ENCODE results near the gene CMTM4. TPM values are rescaled to one million over a fixed set of nuclear protein-coding genes. Genes with fewer than 3 reads are reported as not detected.

The CMTM4 gene
- total and polyA plus RNA-seq, 2 donors (not counting 1 experiment from before 2014, with no cell fraction given) = 0.06 to 0.59 TPM

GRCh38 chr16:66695471-66695934, 1.0 kb downstream of the CMTM4 start:
- POLR2A ChIA-PET = interaction anchor here (0.6 kb wide), 1 partner anchor 172 kb away, joined by 3 read pairs; no protein-coding TSS in a partner anchor
- Histone ChIP-seq H4K20me1 (ENCODE audit: control insufficient read depth, insufficient read depth, low read length, poor library complexity, severe bottlenecking) (no peaks in the 10 kb centered on the region), H3K4me1 (ENCODE audit: control insufficient read depth in 2 of 2, insufficient read depth in 2 of 2, low read length in 2 of 2) (peaks cover 15 to 17% of the 10 kb centered on the region in 2 donors), H3K36me3 (replicated peaks in 1 of 2; ENCODE audit: control extremely low read depth in 1 of 2, control insufficient read depth in 1 of 2, extremely low read depth in 1 of 2, insufficient read depth in 2 of 2, low read length in 1 of 2) (no peaks in the 10 kb centered on the region), H3K79me2 (ENCODE audit: control insufficient read depth, insufficient read depth, low read length) (no peaks in the 10 kb centered on the region), H3K4me3 (ENCODE audit: control extremely low read depth in 1 of 5, extremely low read depth in 1 of 5, insufficient read depth in 1 of 5, low read depth in 2 of 5, low read length in 4 of 5) (peak overlapping the region; percentile 25 to 67 (median 57)), H3K9me3 (ENCODE audit: control extremely low read depth in 1 of 3, control insufficient read depth in 2 of 3, insufficient read depth in 1 of 3, low read length in 2 of 3) (peaks cover 0 to 5% (median 0%) of the 10 kb centered on the region in 3 donors), H3K9ac (ENCODE audit: low read length) (peak overlapping the region; percentile 64), H2AFZ (ENCODE audit: insufficient read depth, low read depth, low read length, poor library complexity, severe bottlenecking) (peak overlapping the region; percentile 97), H3K27me3 (replicated peaks in 1 of 4; ENCODE audit: control extremely low read depth in 1 of 4, control insufficient read depth in 3 of 4, insufficient read depth in 4 of 4, low read length in 3 of 4) (peaks cover 0 to 62% (median 38%) of the 10 kb centered on the region in 4 experiments), H3K4me2 (replicated peaks; ENCODE audit: low read depth, low read length, poor library complexity, severe bottlenecking) (peak overlapping the region; percentile 99), H3K27ac (ENCODE audit: low read length in 2 of 2) (no peak overlapping the region)
- Mint-ChIP-seq H3K4me1 (peaks cover 16% of the 10 kb centered on the region), H3K9me3 (ENCODE audit: insufficient read depth) (no peaks in the 10 kb centered on the region), H3K27ac (no peak overlapping the region), H3K4me3 (peak overlapping the region; percentile 85), H3K27me3 (peaks cover 42% of the 10 kb centered on the region)
- 29% methylated on average over 8 of the region's 8 CpGs for WGBS (ENCODE audit: insufficient coverage)
- ATAC-seq (ENCODE audit: low read depth) (no peak), DNase-seq (peak; percentile 41)
- CTCF ChIA-PET = interaction anchor here (0.7 kb wide), 1 partner anchor 172 kb away, joined by 3 read pairs; no protein-coding TSS in a partner anchor
- TF ChIP-seq EZH2 (IDR thresholded peaks at IDR 0.05; ENCODE audit: borderline replicate concordance, insufficient read depth, low read depth, low read length, poor library complexity, severe bottlenecking) = no peak
- no peak for TF ChIP-seq CTCF (IDR thresholded peaks at IDR 0.05)
- intact Hi-C loops (cut with micrococcal nuclease) = loop anchor here (5.0 kb wide), 1 partner anchor 88 kb away; no protein-coding TSS in a partner anchor

- TF ChIP-seq CTCF (IDR thresholded peaks at IDR 0.05) = no peak
- TF ChIP-seq EZH2 (IDR thresholded peaks at IDR 0.05; ENCODE audit: borderline replicate concordance, insufficient read depth, low read depth, low read length, poor library complexity, severe bottlenecking) = no peak
- Histone ChIP-seq H3K27me3 (replicated peaks in 1 of 4; ENCODE audit: control extremely low read depth in 1 of 4, control insufficient read depth in 3 of 4, insufficient read depth in 4 of 4, low read length in 3 of 4) (peaks cover 0 to 59% (median 38%) of the 10 kb centered on the region in 4 experiments), H3K36me3 (replicated peaks in 1 of 2; ENCODE audit: control extremely low read depth in 1 of 2, control insufficient read depth in 1 of 2, extremely low read depth in 1 of 2, insufficient read depth in 2 of 2, low read length in 1 of 2) (no peaks in the 10 kb centered on the region), H3K4me2 (replicated peaks; ENCODE audit: low read depth, low read length, poor library complexity, severe bottlenecking) (no peak overlapping the region), H2AFZ (ENCODE audit: insufficient read depth, low read depth, low read length, poor library complexity, severe bottlenecking) (no peak overlapping the region), H3K9me3 (ENCODE audit: control extremely low read depth in 1 of 3, control insufficient read depth in 2 of 3, insufficient read depth in 1 of 3, low read length in 2 of 3) (peaks cover 0 to 5% (median 0%) of the 10 kb centered on the region in 3 donors), H3K27ac (ENCODE audit: low read length in 2 of 2) (no peak overlapping the region), H3K4me3 (ENCODE audit: control extremely low read depth in 1 of 5, extremely low read depth in 1 of 5, insufficient read depth in 1 of 5, low read depth in 2 of 5, low read length in 4 of 5) (no peak overlapping the region), H3K4me1 (ENCODE audit: control insufficient read depth in 2 of 2, insufficient read depth in 2 of 2, low read length in 2 of 2) (peaks cover 15 to 17% of the 10 kb centered on the region in 2 donors), H4K20me1 (ENCODE audit: control insufficient read depth, insufficient read depth, low read length, poor library complexity, severe bottlenecking) (no peaks in the 10 kb centered on the region), H3K9ac (ENCODE audit: low read length) (no peak overlapping the region), H3K79me2 (ENCODE audit: control insufficient read depth, insufficient read depth, low read length) (no peaks in the 10 kb centered on the region)
- Mint-ChIP-seq H3K27me3 (peaks cover 57% of the 10 kb centered on the region), H3K4me1 (peaks cover 16% of the 10 kb centered on the region), H3K4me3 (no peak overlapping the region), H3K27ac (no peak overlapping the region), H3K9me3 (ENCODE audit: insufficient read depth) (no peaks in the 10 kb centered on the region)
- ATAC-seq (ENCODE audit: low read depth) (no peak), DNase-seq (no peak)
- CTCF ChIA-PET = interaction anchor here (1.3 kb wide), 1 partner anchor 42 kb away, joined by 3 read pairs; no protein-coding TSS in a partner anchor
- intact Hi-C loops (cut with micrococcal nuclease) = no loop called here
- POLR2A ChIA-PET = interaction anchor here (0.6 kb wide), 1 partner anchor 120 kb away, joined by 4 read pairs; no protein-coding TSS in a partner anchor
- 100% methylated on average over 1 of the region's 4 CpGs for WGBS (ENCODE audit: insufficient coverage)
Observed at GRCh38 chr16:66693149-66693548, 3.4 kb downstream of the CMTM4 start.

All from B cell (primary cell).